Smooth muscle cell (in vitro differentiated cells): Measurements from ENCODE around the gene NCK2. TPM values are rescaled to one million over a fixed set of nuclear protein-coding genes. Genes with fewer than 3 reads are reported as not detected.

Experiments used
- DNase-seq: peaks from one replicate; lab custom pipeline; 2025; ENCODE audit not compliant: unreplicated experiment; lab: John Stamatoyannopoulos, UW
- H2AFZ ChIP-seq: fragments of 200-600 bp; sonication (generic); 2 replicates; pipeline ENCODE4 v1.6.0; 2016; ENCODE audit warnings: antibody characterized with exemption, low read depth, mild to moderate bottlenecking
- H3F3A ChIP-seq: fragments of 200-600 bp; sonication (generic); 2 replicates; pipeline ENCODE4 v1.6.0; 2017; ENCODE audit warnings: antibody characterized with exemption, low read depth
- H3K27ac ChIP-seq: fragments of 200-600 bp; sonication (generic); 2 replicates; pipeline ENCODE4 v1.5.1; 2016; ENCODE audit warnings: low read depth, mild to moderate bottlenecking
- H3K27me3 ChIP-seq: fragments of 200-600 bp; sonication (generic); 2 replicates; pipeline ENCODE4 v1.6.1; 2016; ENCODE audit warnings: low read depth, mild to moderate bottlenecking
- H3K36me3 ChIP-seq: fragments of 200-600 bp; sonication (generic); 2 replicates; pipeline ENCODE4 v1.5.1; 2016; ENCODE audit warnings: low read depth
- H3K4me1 ChIP-seq: fragments of 200-600 bp; sonication (generic); 2 replicates; pipeline ENCODE4 v1.5.1; 2016; ENCODE audit warnings: low read depth
- H3K4me2 ChIP-seq: fragments of 200-600 bp; sonication (generic); 2 replicates; pipeline ENCODE4 v1.6.0; 2016; ENCODE audit warnings: mild to moderate bottlenecking
- H3K4me3 ChIP-seq: fragments of 200-600 bp; sonication (generic); 2 replicates; pipeline ENCODE4 v1.5.1; 2016; ENCODE audit warnings: mild to moderate bottlenecking
- H3K79me2 ChIP-seq: fragments of 200-600 bp; sonication (generic); 2 replicates; pipeline ENCODE4 v1.6.0; 2016; ENCODE audit warnings: low read depth, mild to moderate bottlenecking
- H3K9ac ChIP-seq: fragments of 200-600 bp; sonication (generic); 2 replicates; pipeline ENCODE4 v1.6.0; 2016; ENCODE audit warnings: low read depth
- H3K9me3 ChIP-seq: fragments of 200-600 bp; sonication (generic); replicated peaks from 2 replicates; pipeline ENCODE4 v1.5.1; 2016; ENCODE audit warnings: low read depth
- H4K20me1 ChIP-seq: fragments of 200-600 bp; sonication (generic); 2 replicates; pipeline ENCODE4 v1.6.0; 2016; ENCODE audit warnings: low read depth
- CTCF ChIP-seq: fragments of 200-600 bp; sonication (generic); IDR thresholded peaks from 2 replicates; pipeline ENCODE4 v1.5.1; 2017; ENCODE audit warnings: borderline replicate concordance, mild to moderate bottlenecking, antibody characterized with exemption; ENCODE audit not compliant: insufficient read depth, poor library complexity, severe bottlenecking
- WGBS: methylation state at CpG from one replicate; pipeline ENCODE4 v1.1.7; 2016; ENCODE audit warnings: low lambda C conversion rate; 5-methylcytosine and 5-hydroxymethylcytosine counted together
- polyA plus RNA-seq: library from polyadenylated mRNA; unstranded; fragments of >200 nt; fragmentation: Nextera tagmentation; extraction: Ambion mirVana; gene quantifications from 2 replicates; pipeline ENCODE4 v1.2.1, GENCODE V29; 2016
- total RNA-seq: library from RNA; depleted of rRNA; stranded (reverse); fragments of >200 nt; gene quantifications from 2 replicates; pipeline ENCODE4 v1.2.3, GENCODE V29; 2014

NCK2 gene
- total and polyA plus RNA-seq, 2 experiments from 2014 or later, result 29.0 to 50.5 TPM

GRCh38 chr2:105785095-105785847 is 40.6 kb downstream of the NCK2 start:
- H3F3A ChIP-seq, result no peaks in the 10 kb centered on the region
- DNase-seq, result no peak
- 94% methylated on average over 17 of the region's 17 CpGs for WGBS
- H2AFZ ChIP-seq, result no peak overlapping the region
- no peak overlapping the region for H3K9ac ChIP-seq
- peaks cover 72% of the 10 kb centered on the region for H3K79me2 ChIP-seq
- TF ChIP-seq CTCF, result no peak
- no peak overlapping the region for H3K4me3 ChIP-seq
- no peaks in the 10 kb centered on the region for H3K36me3 ChIP-seq
- no peak overlapping the region for H3K27ac ChIP-seq
- no peak overlapping the region for H3K4me2 ChIP-seq
- no peaks in the 10 kb centered on the region for H3K27me3 ChIP-seq
- no peaks in the 10 kb centered on the region for H3K9me3 ChIP-seq
- peaks cover 19% of the 10 kb centered on the region for H3K4me1 ChIP-seq
- H4K20me1 ChIP-seq, result peaks cover 100% of the 10 kb centered on the region

GRCh38 chr2:105786231-105787230 is 41.8 kb downstream of the NCK2 start:
- no peak overlapping the region for H3K4me2 ChIP-seq
- H3K9me3 ChIP-seq, result no peaks in the 10 kb centered on the region
- H4K20me1 ChIP-seq, result peaks cover 100% of the 10 kb centered on the region
- no peak overlapping the region for H3K9ac ChIP-seq
- no peaks in the 10 kb centered on the region for H3F3A ChIP-seq
- peaks cover 19% of the 10 kb centered on the region for H3K4me1 ChIP-seq
- DNase-seq, result no peak
- H3K79me2 ChIP-seq, result peaks cover 77% of the 10 kb centered on the region
- no peaks in the 10 kb centered on the region for H3K36me3 ChIP-seq
- H2AFZ ChIP-seq, result no peak overlapping the region
- WGBS, result 93% methylated on average over 23 of the region's 23 CpGs
- no peak for TF ChIP-seq CTCF
- no peak overlapping the region for H3K4me3 ChIP-seq
- no peaks in the 10 kb centered on the region for H3K27me3 ChIP-seq
- H3K27ac ChIP-seq, result no peak overlapping the region

- Histone ChIP-seq H3K36me3 (no peaks in the 10 kb centered on the region), H3K79me2 (peaks cover 79% of the 10 kb centered on the region), H3F3A (no peaks in the 10 kb centered on the region), H3K4me1 (peaks cover 19% of the 10 kb centered on the region), H4K20me1 (peaks cover 100% of the 10 kb centered on the region), H2AFZ (no peak overlapping the region), H3K4me3 (no peak overlapping the region), H3K27me3 (no peaks in the 10 kb centered on the region), H3K9me3 (no peaks in the 10 kb centered on the region), H3K4me2 (peak overlapping the region; percentile 69), H3K27ac (no peak overlapping the region), H3K9ac (no peak overlapping the region)
- no peak for DNase-seq
- TF ChIP-seq CTCF, result no peak
- WGBS, result 93% methylated on average over 11 of the region's 11 CpGs
Observed at GRCh38 chr2:105787376-105788318, 42.9 kb downstream of the NCK2 start.
